HEK293T (cell line): ENCODE results near the gene VIPR2.

Experiments used
- BHLHE40 ChIP-seq: fragments of 450-650 bp; IDR thresholded peaks from 2 replicates; pipeline ENCODE4 v1.6.1; 2016; ENCODE audit warnings: mild to moderate bottlenecking, moderate library complexity, borderline replicate concordance
- FOXA1 ChIP-seq: fragments of 450-650 bp; IDR thresholded peaks from 2 replicates; pipeline ENCODE4 v1.6.1; 2016; ENCODE audit warnings: mild to moderate bottlenecking
- FOXK2 ChIP-seq: fragments of 450-650 bp; IDR thresholded peaks from 2 replicates; pipeline ENCODE4 v1.6.1; 2016; ENCODE audit warnings: mild to moderate bottlenecking
- HDGF ChIP-seq: fragments of 450-650 bp; IDR thresholded peaks from 2 replicates; pipeline ENCODE4 v1.6.1; 2017; ENCODE audit warnings: antibody characterized with exemption, borderline replicate concordance
- L3MBTL2 ChIP-seq: fragments of 450-650 bp; conservative IDR thresholded peaks from 2 replicates; pipeline ENCODE4 v1.6.1; 2016; ENCODE audit warnings: mild to moderate bottlenecking
- PKNOX1 ChIP-seq: fragments of 450-650 bp; IDR thresholded peaks from 2 replicates; pipeline ENCODE4 v1.6.1; 2016
- SUZ12 ChIP-seq: fragments of 450-650 bp; IDR thresholded peaks from 2 replicates; pipeline ENCODE4 v1.6.1; 2016; ENCODE audit warnings: mild to moderate bottlenecking

GRCh38 chr7:159158125-159158887 is 13.6 kb upstream of the VIPR2 start:
- TF ChIP-seq SUZ12 (no peak), FOXA1 (no peak), L3MBTL2 (no peak), BHLHE40 (no peak), FOXK2 (no peak), PKNOX1 (no peak), HDGF (no peak)
